BLaER1 treated with 17β-estradiol and CSF1 and Interleukin-3, amounts not matched to agents 10 nM and 100 nM (cell line): ENCODE data around the gene ATP11A.

ENCODE experiments used
- H3K27ac ChIP-seq, 11 experiments: shearing (Covaris generic); formaldehyde crosslinking; 2 replicates each; pipeline ENCODE4 v1.8.1; 2022
- H3K27me3 ChIP-seq, 11 experiments: shearing (Covaris generic); formaldehyde crosslinking; 2 replicates each; pipeline ENCODE4 v1.8.1; 2022
- H3K36me3 ChIP-seq, 11 experiments: shearing (Covaris generic); formaldehyde crosslinking; 2 replicates each; pipeline ENCODE4 v1.8.1; 2022
- H3K4me1 ChIP-seq, 10 experiments: shearing (Covaris generic); formaldehyde crosslinking; 2 replicates each; pipeline ENCODE4 v1.8.1; 2022
- H3K4me2 ChIP-seq, 11 experiments: shearing (Covaris generic); formaldehyde crosslinking; 2 replicates each; pipeline ENCODE4 v1.8.1; 2022
- H3K4me3 ChIP-seq, 10 experiments: shearing (Covaris generic); formaldehyde crosslinking; 2 replicates each; pipeline ENCODE4 v1.8.1; 2022
- H3K9ac ChIP-seq, 11 experiments: shearing (Covaris generic); formaldehyde crosslinking; 2 replicates each; pipeline ENCODE4 v1.8.1; 2022
- H3K9me3 ChIP-seq, 11 experiments: shearing (Covaris generic); formaldehyde crosslinking; replicated peaks in 1 of 11; 2 replicates each; pipeline ENCODE4 v1.8.1; 2022
- H4K20me1 ChIP-seq, 11 experiments: shearing (Covaris generic); formaldehyde crosslinking; 2 replicates each; pipeline ENCODE4 v1.8.1; 2022
- Cebpa-rat ChIP-seq, 11 experiments: shearing (Covaris generic); IDR thresholded peaks; 2 replicates each; pipeline ENCODE4 v1.8.1; 2022

The ATP11A gene

GRCh38 chr13:112689303-112690245, at the start of gene ATP11A:
Gene ATP11A (plus strand): TSS chr13:112690038. CDS start chr13:112690417, 379 bp downstream.
- Histone ChIP-seq H3K4me2 (peak within 1 kb of the TSS; percentile 85 to 99 (median 95)), H3K27ac (peak within 1 kb of the TSS; percentile 88 to 94 (median 91)), H3K4me1 (peaks cover 48 to 62% (median 59%) of the 10 kb centered on the region in 10 experiments), H3K9me3 (no peaks in the 10 kb centered on the region), H3K9ac (peak within 1 kb of the TSS; percentile 92 to 97 (median 95)), H3K27me3 (no peaks in the 10 kb centered on the region), H3K4me3 (peak within 1 kb of the TSS; percentile 88 to 100 (median 98)), H4K20me1 (peaks cover 29 to 44% (median 32%) of the 10 kb centered on the region in 11 experiments; a peak in 21 of 22 replicates), H3K36me3 (peaks cover 0 to 13% (median 0%) of the 10 kb centered on the region in 11 experiments; a peak in 1 of 22 replicates)
- TF ChIP-seq Cebpa-rat (IDR thresholded peaks at IDR 0.05) = no peak

GRCh38 chr13:112641456-112642089, 48.3 kb upstream of the ATP11A start:
- Histone ChIP-seq H3K9ac (peak overlapping the region in 3 of 11 experiments; percentile 24 to 46 (median 42); a peak in 5 of 22 replicates), H3K4me1 (peaks cover 19 to 70% (median 50%) of the 10 kb centered on the region in 10 experiments), H3K27ac (peak overlapping the region in 6 of 11 experiments; percentile 17 to 67 (median 62); a peak in 10 of 22 replicates), H3K4me2 (peak overlapping the region; percentile 67 to 89 (median 77)), H3K27me3 (peaks cover 0 to 3% (median 0%) of the 10 kb centered on the region in 11 experiments; a peak in 1 of 22 replicates), H3K36me3 (no peaks in the 10 kb centered on the region), H3K9me3 (no peaks in the 10 kb centered on the region), H3K4me3 (no peak overlapping the region; a peak in 1 of 20 replicates), H4K20me1 (no peaks in the 10 kb centered on the region; a peak in 1 of 22 replicates)
- no peak for TF ChIP-seq Cebpa-rat (IDR thresholded peaks at IDR 0.05)

- H3K4me2 ChIP-seq = peak overlapping the region; percentile 67 to 89 (median 77)
- peaks cover 19 to 70% (median 50%) of the 10 kb centered on the region in 10 experiments for H3K4me1 ChIP-seq
- peak overlapping the region in 3 of 11 experiments; percentile 24 to 46 (median 42); a peak in 4 of 22 replicates for H3K9ac ChIP-seq
- no peaks in the 10 kb centered on the region; a peak in 1 of 22 replicates for H4K20me1 ChIP-seq
- H3K9me3 ChIP-seq = no peaks in the 10 kb centered on the region
- no peak for TF ChIP-seq Cebpa-rat (IDR thresholded peaks at IDR 0.05)
- H3K27ac ChIP-seq = peak overlapping the region in 6 of 11 experiments; percentile 17 to 67 (median 62); a peak in 9 of 22 replicates
- H3K4me3 ChIP-seq = no peak overlapping the region
- H3K36me3 ChIP-seq = no peaks in the 10 kb centered on the region
- peaks cover 0 to 3% (median 0%) of the 10 kb centered on the region in 11 experiments; a peak in 1 of 22 replicates for H3K27me3 ChIP-seq
Measured at GRCh38 chr13:112642090-112642460, 47.8 kb upstream of the ATP11A start.

- H3K36me3 ChIP-seq = no peaks in the 10 kb centered on the region
- no peaks in the 10 kb centered on the region; a peak in 1 of 22 replicates for H4K20me1 ChIP-seq
- no peak overlapping the region for H3K4me3 ChIP-seq
- no peak overlapping the region for H3K9ac ChIP-seq
- TF ChIP-seq Cebpa-rat (IDR thresholded peaks at IDR 0.05) = no peak
- no peak overlapping the region for H3K27ac ChIP-seq
- H3K9me3 ChIP-seq = peaks cover 0 to 4% (median 0%) of the 10 kb centered on the region in 11 experiments; a peak in 1 of 22 replicates
- H3K4me2 ChIP-seq = no peak overlapping the region
- H3K27me3 ChIP-seq = peaks cover 0 to 3% (median 0%) of the 10 kb centered on the region in 11 experiments; a peak in 1 of 22 replicates
- peaks cover 16 to 52% (median 40%) of the 10 kb centered on the region in 10 experiments for H3K4me1 ChIP-seq
Measured at GRCh38 chr13:112643759-112644459, 45.9 kb upstream of the ATP11A start.

- Histone ChIP-seq H4K20me1 (no peaks in the 10 kb centered on the region; a peak in 1 of 22 replicates), H3K4me3 (no peak overlapping the region), H3K27me3 (no peaks in the 10 kb centered on the region; a peak in 1 of 22 replicates), H3K9me3 (peaks cover 0 to 4% (median 0%) of the 10 kb centered on the region in 11 experiments; a peak in 1 of 22 replicates), H3K27ac (no peak overlapping the region), H3K4me1 (peaks cover 14 to 37% (median 26%) of the 10 kb centered on the region in 10 experiments), H3K4me2 (no peak overlapping the region), H3K9ac (no peak overlapping the region), H3K36me3 (no peaks in the 10 kb centered on the region)
- peak in 3 of 11 experiments; percentile 39 to 57 (median 54); a peak in 5 of 22 replicates for TF ChIP-seq Cebpa-rat (IDR thresholded peaks at IDR 0.05)
Measured at GRCh38 chr13:112645327-112645914, 44.4 kb upstream of the ATP11A start.

GRCh38 chr13:112647256-112647655, 42.6 kb upstream of the ATP11A start:
- Histone ChIP-seq H3K4me1 (peaks cover 7 to 24% (median 12%) of the 10 kb centered on the region in 10 experiments), H3K9ac (no peak overlapping the region), H3K36me3 (no peaks in the 10 kb centered on the region), H3K4me3 (no peak overlapping the region), H4K20me1 (no peaks in the 10 kb centered on the region), H3K27ac (no peak overlapping the region), H3K27me3 (no peaks in the 10 kb centered on the region), H3K4me2 (no peak overlapping the region), H3K9me3 (peaks cover 0 to 4% (median 0%) of the 10 kb centered on the region in 11 experiments; a peak in 1 of 22 replicates)
- no peak for TF ChIP-seq Cebpa-rat (IDR thresholded peaks at IDR 0.05)

- Histone ChIP-seq H3K4me2 (no peak overlapping the region), H3K4me1 (peaks cover 12 to 24% (median 14%) of the 10 kb centered on the region in 10 experiments), H4K20me1 (no peaks in the 10 kb centered on the region), H3K9ac (no peak overlapping the region), H3K27ac (no peak overlapping the region), H3K9me3 (peaks cover 0 to 4% (median 0%) of the 10 kb centered on the region in 11 experiments; a peak in 1 of 22 replicates), H3K27me3 (no peaks in the 10 kb centered on the region), H3K4me3 (no peak overlapping the region), H3K36me3 (no peaks in the 10 kb centered on the region)
- TF ChIP-seq Cebpa-rat (IDR thresholded peaks at IDR 0.05) = no peak
Measured at GRCh38 chr13:112648101-112648500, 41.7 kb upstream of the ATP11A start.
